ENCODE results near the gene CBARP.
A peak's percentile ranks its signal among the peaks of the same experiment; 100 is the strongest.

GRCh38 chr19:1269478-1270212 lies 31.8 kb upstream of the CBARP start:
- TF ChIP-seq, protein P1, sequence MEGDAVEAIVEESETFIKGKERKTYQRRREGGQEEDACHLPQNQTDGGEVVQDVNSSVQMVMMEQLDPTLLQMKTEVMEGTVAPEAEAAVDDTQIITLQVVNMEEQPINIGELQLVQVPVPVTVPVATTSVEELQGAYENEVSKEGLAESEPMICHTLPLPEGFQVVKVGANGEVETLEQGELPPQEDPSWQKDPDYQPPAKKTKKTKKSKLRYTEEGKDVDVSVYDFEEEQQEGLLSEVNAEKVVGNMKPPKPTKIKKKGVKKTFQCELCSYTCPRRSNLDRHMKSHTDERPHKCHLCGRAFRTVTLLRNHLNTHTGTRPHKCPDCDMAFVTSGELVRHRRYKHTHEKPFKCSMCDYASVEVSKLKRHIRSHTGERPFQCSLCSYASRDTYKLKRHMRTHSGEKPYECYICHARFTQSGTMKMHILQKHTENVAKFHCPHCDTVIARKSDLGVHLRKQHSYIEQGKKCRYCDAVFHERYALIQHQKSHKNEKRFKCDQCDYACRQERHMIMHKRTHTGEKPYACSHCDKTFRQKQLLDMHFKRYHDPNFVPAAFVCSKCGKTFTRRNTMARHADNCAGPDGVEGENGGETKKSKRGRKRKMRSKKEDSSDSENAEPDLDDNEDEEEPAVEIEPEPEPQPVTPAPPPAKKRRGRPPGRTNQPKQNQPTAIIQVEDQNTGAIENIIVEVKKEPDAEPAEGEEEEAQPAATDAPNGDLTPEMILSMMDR (IDR thresholded peaks at IDR 0.05) = peak in 1 of 3 experiments; percentile 8
- TF ChIP-seq POLR2A (IDR thresholded peaks at IDR 0.05) = no peak
